Upper lobe of right lung (tissue), 1 donor: ENCODE measurements around the gene C11orf52. TPM values are rescaled to one million over a fixed set of nuclear protein-coding genes. Genes with fewer than 3 reads are reported as not detected.

Experiments used
- ATAC-seq: fragments of 200-7000 bp; cut with Tn5 transposase; one replicate; pipeline ENCODE4 v1.9.1; 2020; ENCODE audit warnings: mild to moderate bottlenecking, moderate library complexity
- DNase-seq: peaks from one replicate; pipeline ENCODE4 v3.0.0-alpha.2; 2020
- H3K27ac ChIP-seq: fragments of 200-600 bp; one replicate; pipeline ENCODE4 v1.8.0; 2022
- H3K27me3 ChIP-seq: fragments of 200-600 bp; one replicate; pipeline ENCODE4 v1.8.0; 2022; ENCODE audit warnings: mild to moderate bottlenecking
- H3K36me3 ChIP-seq: fragments of 200-600 bp; one replicate; pipeline ENCODE4 v1.8.0; 2022
- H3K4me1 ChIP-seq: fragments of 200-600 bp; one replicate; pipeline ENCODE4 v1.8.0; 2022
- H3K4me3 ChIP-seq: fragments of 200-600 bp; one replicate; pipeline ENCODE4 v1.8.0; 2022; ENCODE audit warnings: mild to moderate bottlenecking
- H3K9me3 ChIP-seq: fragments of 200-600 bp; one replicate; pipeline ENCODE4 v1.8.0; 2022
- intact Hi-C: fragments of 100-400 bp; cut with DNase I; formaldehyde crosslinking; loops from one replicate; pipeline ENCODE4 v1.11.0; 2022
- total RNA-seq: library from RNA; stranded (reverse); fragmentation: NEBNext Ultra II Directional; extraction: Animal tissue kit (Norgen Biotek cat#: 25700); gene quantifications from one replicate; pipeline ENCODE4 v1.2.1, GENCODE V29; 2021
- TF ChIP-seq, protein P1 (sequence below): fragments of 200-600 bp; IDR thresholded peaks from one replicate; pipeline ENCODE4 v1.8.0; 2022; ENCODE audit warnings: antibody characterized with exemption
- donor health status: DM: no; HTN: yes; CAD: no; lungs with severe emphysema.

Gene C11orf52
- total RNA-seq, 1 donor from 2014 or later, result 9.8 TPM

DNA sequence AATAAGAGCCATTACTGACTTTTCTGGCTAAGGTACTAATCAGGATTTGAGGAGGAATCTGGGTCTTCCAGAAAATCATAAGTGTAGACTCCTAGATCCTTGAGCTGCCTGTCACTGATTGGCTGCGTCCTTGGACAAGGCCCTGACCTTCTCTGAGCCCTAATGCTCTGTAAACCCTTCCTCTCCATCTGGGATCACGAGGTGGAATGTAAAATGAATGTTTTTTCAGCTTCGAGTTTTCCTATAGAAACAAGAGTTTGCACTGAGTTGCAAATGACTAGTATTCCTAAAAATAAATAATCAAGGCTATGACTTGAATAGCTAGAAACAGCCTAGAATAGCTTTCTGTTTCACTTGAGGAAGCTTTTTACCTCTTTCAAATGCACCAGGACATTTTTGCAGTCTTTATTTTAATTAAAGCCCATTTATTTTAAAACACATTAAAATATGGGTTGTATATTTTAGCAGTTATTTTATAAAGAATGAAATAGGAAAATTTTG is 17.4 kb downstream of the C11orf52 start:
- Histone ChIP-seq H3K36me3 (no peaks in the 10 kb centered on the region), H3K4me1 (peaks cover 34% of the 10 kb centered on the region), H3K27ac (peak overlapping the region; percentile 55), H3K4me3 (peak overlapping the region; percentile 71), H3K27me3 (no peaks in the 10 kb centered on the region), H3K9me3 (no peaks in the 10 kb centered on the region)
- intact Hi-C loops, result no loop called here
- ATAC-seq (no peak), DNase-seq (no peak)
- TF ChIP-seq, protein P1, sequence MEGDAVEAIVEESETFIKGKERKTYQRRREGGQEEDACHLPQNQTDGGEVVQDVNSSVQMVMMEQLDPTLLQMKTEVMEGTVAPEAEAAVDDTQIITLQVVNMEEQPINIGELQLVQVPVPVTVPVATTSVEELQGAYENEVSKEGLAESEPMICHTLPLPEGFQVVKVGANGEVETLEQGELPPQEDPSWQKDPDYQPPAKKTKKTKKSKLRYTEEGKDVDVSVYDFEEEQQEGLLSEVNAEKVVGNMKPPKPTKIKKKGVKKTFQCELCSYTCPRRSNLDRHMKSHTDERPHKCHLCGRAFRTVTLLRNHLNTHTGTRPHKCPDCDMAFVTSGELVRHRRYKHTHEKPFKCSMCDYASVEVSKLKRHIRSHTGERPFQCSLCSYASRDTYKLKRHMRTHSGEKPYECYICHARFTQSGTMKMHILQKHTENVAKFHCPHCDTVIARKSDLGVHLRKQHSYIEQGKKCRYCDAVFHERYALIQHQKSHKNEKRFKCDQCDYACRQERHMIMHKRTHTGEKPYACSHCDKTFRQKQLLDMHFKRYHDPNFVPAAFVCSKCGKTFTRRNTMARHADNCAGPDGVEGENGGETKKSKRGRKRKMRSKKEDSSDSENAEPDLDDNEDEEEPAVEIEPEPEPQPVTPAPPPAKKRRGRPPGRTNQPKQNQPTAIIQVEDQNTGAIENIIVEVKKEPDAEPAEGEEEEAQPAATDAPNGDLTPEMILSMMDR, result no peak

DNA sequence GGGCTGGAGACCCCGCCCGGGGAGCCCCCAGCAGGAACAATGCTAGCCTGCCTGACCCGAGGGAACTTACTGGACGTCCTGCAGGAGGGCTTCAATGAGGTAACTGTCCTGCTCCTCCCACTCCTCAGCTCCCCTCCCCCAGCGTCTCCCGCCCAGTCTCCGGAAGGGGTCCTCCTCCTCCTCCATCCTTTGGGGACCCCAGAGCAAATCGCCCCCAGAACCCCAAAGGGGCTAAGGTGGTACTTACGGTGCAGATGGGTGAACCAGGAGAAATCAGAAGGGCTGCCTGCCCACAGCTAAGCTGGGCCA is 18.7 kb downstream of the C11orf52 start:
- DNase-seq (no peak), ATAC-seq (no peak)
- no peaks in the 10 kb centered on the region for H3K36me3 ChIP-seq
- H3K9me3 ChIP-seq, result no peaks in the 10 kb centered on the region
- intact Hi-C loops, result no loop called here
- H3K27ac ChIP-seq, result peak overlapping the region; percentile 60
- peak overlapping the region; percentile 71 for H3K4me3 ChIP-seq
- peaks cover 32% of the 10 kb centered on the region for H3K4me1 ChIP-seq
- H3K27me3 ChIP-seq, result no peaks in the 10 kb centered on the region
- TF ChIP-seq, protein P1, result no peak

DNA sequence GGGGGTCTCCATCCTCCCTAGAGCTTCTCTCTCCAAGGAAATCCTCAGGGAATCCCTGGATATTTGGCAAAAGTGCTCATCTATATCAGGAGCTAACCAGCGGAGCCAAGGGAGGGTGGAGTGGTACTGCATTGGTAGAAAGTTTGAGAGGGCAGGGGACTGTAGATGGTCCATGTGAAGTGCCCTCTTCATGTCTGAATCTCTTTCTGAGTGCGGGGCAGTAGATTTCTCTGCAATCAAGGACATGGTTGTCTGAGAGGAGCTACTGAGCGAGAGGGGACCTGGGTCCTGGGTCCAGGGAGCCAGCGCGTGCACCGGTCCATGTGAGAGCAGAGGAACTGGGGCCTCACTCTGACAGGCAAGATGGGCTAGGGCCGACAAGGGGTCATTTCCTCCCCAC is 19.1 kb downstream of the C11orf52 start:
- DNase-seq, result no peak
- Histone ChIP-seq H3K9me3 (no peaks in the 10 kb centered on the region), H3K27me3 (no peaks in the 10 kb centered on the region), H3K4me1 (peaks cover 32% of the 10 kb centered on the region), H3K27ac (peak overlapping the region; percentile 60), H3K4me3 (peak overlapping the region; percentile 71), H3K36me3 (no peaks in the 10 kb centered on the region)
- intact Hi-C loops, result no loop called here
- ATAC-seq, result no peak
- TF ChIP-seq, protein P1, result no peak

DNA sequence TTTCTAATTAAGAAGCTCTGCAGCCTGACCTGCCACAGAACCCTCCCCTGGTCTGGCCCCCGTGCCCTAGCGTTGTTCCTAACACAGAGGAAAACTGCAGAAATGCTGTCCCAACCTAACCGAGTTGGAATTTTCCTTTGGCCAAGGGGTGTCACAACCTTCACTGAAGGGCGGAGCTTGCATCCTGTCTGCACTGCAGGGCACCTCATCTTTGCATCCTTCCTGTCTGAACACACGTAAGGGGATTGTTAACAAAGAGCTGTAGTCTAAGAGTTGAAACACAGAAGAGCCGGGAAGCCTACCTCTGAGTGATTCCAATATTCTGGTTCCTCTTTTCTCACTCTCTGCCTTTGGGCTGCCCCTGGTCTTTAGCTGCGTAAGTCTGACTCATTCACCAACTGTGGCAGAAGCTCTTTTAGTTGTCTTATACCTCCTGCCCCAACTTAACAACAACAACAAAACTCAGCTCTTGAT is 20.0 kb downstream of the C11orf52 start:
- Histone ChIP-seq H3K4me1 (peaks cover 32% of the 10 kb centered on the region), H3K27me3 (no peaks in the 10 kb centered on the region), H3K27ac (peak overlapping the region; percentile 36), H3K9me3 (no peaks in the 10 kb centered on the region), H3K36me3 (no peaks in the 10 kb centered on the region), H3K4me3 (no peak overlapping the region)
- no peak for DNase-seq
- intact Hi-C loops, result no loop called here
- TF ChIP-seq, protein P1, result no peak
- ATAC-seq, result peak; percentile 48

DNA sequence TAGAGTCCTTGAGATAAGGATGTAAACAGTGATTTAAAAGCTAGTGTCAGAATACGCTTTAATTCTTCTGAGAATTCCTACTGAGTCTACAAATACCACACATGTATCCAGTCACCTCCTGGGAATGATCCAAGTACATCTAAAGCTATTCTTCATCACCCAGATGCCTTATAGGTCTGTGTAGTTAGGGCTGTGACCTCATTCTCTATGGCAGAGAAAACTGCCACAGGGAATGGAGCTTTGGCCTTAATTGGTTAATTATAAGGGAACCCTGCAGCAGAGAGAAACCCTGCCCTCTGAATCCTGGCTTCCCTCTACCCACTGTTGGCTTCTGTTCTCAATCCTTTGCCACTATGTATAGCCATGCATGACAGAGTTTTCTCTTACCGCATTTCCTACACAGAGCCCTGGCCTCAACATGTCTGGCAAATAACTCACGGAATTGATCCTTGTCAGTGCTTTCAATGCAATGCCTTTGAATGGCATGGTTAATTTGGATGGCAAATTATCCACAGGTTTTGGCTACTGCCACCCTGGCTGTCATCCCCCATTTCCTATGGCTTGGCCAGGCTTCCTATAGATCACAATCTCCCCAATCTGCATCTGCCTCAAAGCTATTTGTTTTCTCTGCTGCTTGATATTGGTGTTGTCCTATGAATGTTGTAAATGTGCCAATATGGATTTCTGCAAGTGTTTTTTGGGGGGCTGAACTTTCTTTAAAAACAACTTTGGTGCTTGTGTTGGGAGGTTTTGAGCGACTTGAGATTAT is 21.3 kb downstream of the C11orf52 start:
- intact Hi-C loops, result no loop called here

More for the DNA sequence above, 21.3 kb downstream of the C11orf52 start:
- no peak for DNase-seq
- H3K27me3 ChIP-seq, result no peaks in the 10 kb centered on the region
- no peak for ATAC-seq
- H3K27ac ChIP-seq, result no peak overlapping the region
- H3K36me3 ChIP-seq, result no peaks in the 10 kb centered on the region
- TF ChIP-seq, protein P1, result no peak
- H3K4me3 ChIP-seq, result no peak overlapping the region
- H3K9me3 ChIP-seq, result no peaks in the 10 kb centered on the region
- H3K4me1 ChIP-seq, result peaks cover 39% of the 10 kb centered on the region
